Suppressor macrophage treated with lipopolysaccharide for 1 hour (primary cell): Measurements from ENCODE around the gene FBXO28.
"Not testable (repeated sequence)": the region's sequence is repeated elsewhere in the genome, so short reads cannot be mapped to it uniquely, and the experiment has no call there.

Experiments used
- DNase-seq, 3 donors: peaks; one replicate each; pipeline ENCODE4 v3.0.0-alpha.2; 2020 to 2022

Gene FBXO28

GRCh38 chr1:224113918-224114786 is at the start of gene FBXO28:
Gene FBXO28, plus strand, starts transcription at chr1:224114111. Its CDS starts 19 bp downstream, at chr1:224114130.
- peak; percentile 95 to 96 (median 95) for DNase-seq

- no peak for DNase-seq
Measured at GRCh38 chr1:224064150-224064549, 49.8 kb upstream of the FBXO28 start.

- no peak for DNase-seq
Measured at GRCh38 chr1:224065455-224065854, 48.5 kb upstream of the FBXO28 start.

- peak in 1 of 3 donors; percentile 3 for DNase-seq
Measured at GRCh38 chr1:224067207-224067606, 46.7 kb upstream of the FBXO28 start.

GRCh38 chr1:224067621-224068457 is 46.1 kb upstream of the FBXO28 start:
- DNase-seq, result peak; percentile 61 to 84 (median 75)

- DNase-seq, result no peak
Measured at GRCh38 chr1:224068458-224069072, 45.3 kb upstream of the FBXO28 start.

- DNase-seq, result no peak
Measured at GRCh38 chr1:224069138-224069537, 44.8 kb upstream of the FBXO28 start.

GRCh38 chr1:224070521-224070920 is 43.4 kb upstream of the FBXO28 start:
- no peak for DNase-seq

GRCh38 chr1:224076407-224076806 is 37.5 kb upstream of the FBXO28 start:
- DNase-seq, result no peak

- DNase-seq, result not testable (repeated sequence)
Measured at GRCh38 chr1:224079644-224080043, 34.3 kb upstream of the FBXO28 start.

GRCh38 chr1:224080115-224080774 is 33.7 kb upstream of the FBXO28 start:
- DNase-seq, result peak; percentile 21 to 36 (median 26)

- no peak for DNase-seq
Measured at GRCh38 chr1:224081604-224082003, 32.3 kb upstream of the FBXO28 start.

GRCh38 chr1:224082146-224082545 is 31.8 kb upstream of the FBXO28 start:
- DNase-seq, result no peak

- DNase-seq, result no peak
Measured at GRCh38 chr1:224084867-224085266, 29.0 kb upstream of the FBXO28 start.

GRCh38 chr1:224085421-224086108 is 28.3 kb upstream of the FBXO28 start:
- no peak for DNase-seq

- no peak for DNase-seq
Measured at GRCh38 chr1:224087286-224087794, 26.6 kb upstream of the FBXO28 start.

- DNase-seq, result no peak
Measured at GRCh38 chr1:224089583-224089982, 24.3 kb upstream of the FBXO28 start.

GRCh38 chr1:224090116-224090515 is 23.8 kb upstream of the FBXO28 start:
- no peak for DNase-seq

- no peak for DNase-seq
Measured at GRCh38 chr1:224092111-224092510, 21.8 kb upstream of the FBXO28 start.

GRCh38 chr1:224092601-224093000 is 21.3 kb upstream of the FBXO28 start:
- no peak for DNase-seq

GRCh38 chr1:224095339-224095738 is 18.6 kb upstream of the FBXO28 start:
- no peak for DNase-seq

- no peak for DNase-seq
Measured at GRCh38 chr1:224095867-224096266, 18.0 kb upstream of the FBXO28 start.
